HG03196 (cell line): Measurements from ENCODE around the gene GLIS2.

Experiments
- ATAC-seq: cut with Tn5 transposase; IDR thresholded peaks from one replicate; pipeline ENCODE4 v1.9.1; 2021; ENCODE audit not compliant: unreplicated experiment

The GLIS2 gene

GRCh38 chr16:4315186-4316107 lies at the start of gene GLIS2:
TSS of gene GLIS2 (plus strand) at chr16:4316067. CDS start at chr16:4332281, 16,214 bp downstream.
- ATAC-seq, result no peak

GRCh38 chr16:4266372-4266771 lies 49.5 kb upstream of the GLIS2 start:
- no peak for ATAC-seq

GRCh38 chr16:4270091-4270490 lies 45.8 kb upstream of the GLIS2 start:
- ATAC-seq, result no peak

GRCh38 chr16:4270595-4270994 lies 45.3 kb upstream of the GLIS2 start:
- ATAC-seq, result no peak

- peak; percentile 57 for ATAC-seq
Measured at GRCh38 chr16:4271176-4272113, 44.4 kb upstream of the GLIS2 start.

GRCh38 chr16:4272114-4272956 lies 43.5 kb upstream of the GLIS2 start:
- ATAC-seq, result no peak

GRCh38 chr16:4273858-4274311 lies 42.0 kb upstream of the GLIS2 start:
- ATAC-seq, result no peak

GRCh38 chr16:4275861-4276260 lies 40.0 kb upstream of the GLIS2 start:
- no peak for ATAC-seq

- no peak for ATAC-seq
Measured at GRCh38 chr16:4277987-4278513, 37.8 kb upstream of the GLIS2 start.

- ATAC-seq, result no peak
Measured at GRCh38 chr16:4280625-4281024, 35.2 kb upstream of the GLIS2 start.

GRCh38 chr16:4283441-4283840 lies 32.4 kb upstream of the GLIS2 start:
- ATAC-seq, result no peak

- no peak for ATAC-seq
Measured at GRCh38 chr16:4283939-4284338, 31.9 kb upstream of the GLIS2 start.

- no peak for ATAC-seq
Measured at GRCh38 chr16:4285167-4285566, 30.7 kb upstream of the GLIS2 start.

- ATAC-seq, result no peak
Measured at GRCh38 chr16:4288148-4288921, 27.5 kb upstream of the GLIS2 start.

- no peak for ATAC-seq
Measured at GRCh38 chr16:4290236-4290830, 25.5 kb upstream of the GLIS2 start.

GRCh38 chr16:4291699-4292098 lies 24.2 kb upstream of the GLIS2 start:
- ATAC-seq, result no peak

- no peak for ATAC-seq
Measured at GRCh38 chr16:4293181-4293716, 22.6 kb upstream of the GLIS2 start.

- no peak for ATAC-seq
Measured at GRCh38 chr16:4293822-4294457, 21.9 kb upstream of the GLIS2 start.
